ENCODE measurements around the gene GRHPR.

GRHPR gene

DNA sequence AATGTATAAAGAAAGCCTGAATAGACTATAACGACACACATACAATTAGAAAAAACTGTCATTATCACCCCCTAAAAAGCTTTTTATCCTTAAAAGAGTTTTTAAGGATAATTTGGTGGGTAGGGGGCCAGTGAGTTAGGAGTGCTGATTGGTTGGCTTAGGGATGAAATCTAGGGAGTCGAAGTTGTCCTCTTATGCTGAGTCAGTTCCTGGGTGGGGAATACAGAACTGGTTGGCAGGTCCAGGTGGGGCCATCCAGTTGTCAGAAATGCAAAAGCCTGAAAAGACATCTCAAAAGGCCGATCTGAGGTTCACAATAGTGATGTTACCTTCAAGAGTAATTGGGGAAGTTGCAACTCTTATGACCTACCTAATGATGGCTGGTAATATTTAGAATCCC is 29.1 kb downstream of the GRHPR start:
- peaks cover 95% of the 10 kb centered on the region for H3K79me2 ChIP-seq (ENCODE audit: insufficient read depth, low read length)
- H3K36me3 ChIP-seq (ENCODE audit: low read length) = no peaks in the 10 kb centered on the region; the same call in 1 of the 2 replicates
- H3K4me3 ChIP-seq (ENCODE audit: insufficient read depth, low read length, poor library complexity, severe bottlenecking) = no peak overlapping the region
- no peaks in the 10 kb centered on the region for H3K9me3 ChIP-seq (ENCODE audit: insufficient read depth, low read length)
- no peak overlapping the region for H3K9ac ChIP-seq (ENCODE audit: low read length)
- H3F3A ChIP-seq (ENCODE audit: insufficient read depth) = no peaks in the 10 kb centered on the region
- no peak overlapping the region for H3K27ac ChIP-seq (ENCODE audit: low read depth, low read length)
- H3K4me2 ChIP-seq (ENCODE audit: low read depth, low read length, poor library complexity, severe bottlenecking) = no peak overlapping the region
- TF ChIP-seq EZH2phosphoT487 (conservative IDR thresholded peaks at IDR 0.05; ENCODE audit: low read length) = no peak
- TF ChIP-seq, protein P1, sequence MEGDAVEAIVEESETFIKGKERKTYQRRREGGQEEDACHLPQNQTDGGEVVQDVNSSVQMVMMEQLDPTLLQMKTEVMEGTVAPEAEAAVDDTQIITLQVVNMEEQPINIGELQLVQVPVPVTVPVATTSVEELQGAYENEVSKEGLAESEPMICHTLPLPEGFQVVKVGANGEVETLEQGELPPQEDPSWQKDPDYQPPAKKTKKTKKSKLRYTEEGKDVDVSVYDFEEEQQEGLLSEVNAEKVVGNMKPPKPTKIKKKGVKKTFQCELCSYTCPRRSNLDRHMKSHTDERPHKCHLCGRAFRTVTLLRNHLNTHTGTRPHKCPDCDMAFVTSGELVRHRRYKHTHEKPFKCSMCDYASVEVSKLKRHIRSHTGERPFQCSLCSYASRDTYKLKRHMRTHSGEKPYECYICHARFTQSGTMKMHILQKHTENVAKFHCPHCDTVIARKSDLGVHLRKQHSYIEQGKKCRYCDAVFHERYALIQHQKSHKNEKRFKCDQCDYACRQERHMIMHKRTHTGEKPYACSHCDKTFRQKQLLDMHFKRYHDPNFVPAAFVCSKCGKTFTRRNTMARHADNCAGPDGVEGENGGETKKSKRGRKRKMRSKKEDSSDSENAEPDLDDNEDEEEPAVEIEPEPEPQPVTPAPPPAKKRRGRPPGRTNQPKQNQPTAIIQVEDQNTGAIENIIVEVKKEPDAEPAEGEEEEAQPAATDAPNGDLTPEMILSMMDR (IDR thresholded peaks at IDR 0.05; ENCODE audit: insufficient read depth, low read length, poor library complexity, severe bottlenecking) = no peak
- peaks cover 15% of the 10 kb centered on the region; the same call in 1 of the 2 replicates for H4K20me1 ChIP-seq (ENCODE audit: low read depth, low read length)
- H3K9me2 ChIP-seq (replicated peaks; ENCODE audit: insufficient read depth, low read length) = no peaks in the 10 kb centered on the region
- no peaks in the 10 kb centered on the region for H3K27me3 ChIP-seq (ENCODE audit: low read length)
- H2AFZ ChIP-seq (ENCODE audit: low read depth, low read length, severe bottlenecking) = no peak overlapping the region

DNA sequence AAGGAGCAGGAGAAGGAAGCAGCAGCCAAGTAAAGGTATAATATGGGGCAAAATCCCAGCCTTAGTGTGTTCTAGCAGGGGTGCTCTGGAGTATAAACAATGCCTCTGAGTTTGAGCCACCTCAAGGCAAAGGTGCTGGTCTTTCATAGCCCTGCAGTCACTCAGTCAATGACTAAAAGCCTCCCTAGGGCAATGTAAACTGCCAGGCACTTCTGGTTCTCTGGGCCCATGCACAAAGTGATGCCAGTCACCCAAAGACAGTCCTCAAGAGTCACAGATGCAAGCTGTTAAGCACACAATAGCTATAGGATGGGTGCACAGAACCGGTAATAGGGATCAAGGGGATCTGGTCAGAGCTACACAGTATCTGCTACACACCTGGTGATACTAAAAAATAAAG is 30.1 kb downstream of the GRHPR start:
- no peaks in the 10 kb centered on the region; the same call in 1 of the 2 replicates for H3K36me3 ChIP-seq (ENCODE audit: low read length)
- no peak overlapping the region for H3K27ac ChIP-seq (ENCODE audit: low read depth, low read length)
- H4K20me1 ChIP-seq (ENCODE audit: low read depth, low read length) = peaks cover 14% of the 10 kb centered on the region; the same call in 1 of the 2 replicates

DNA sequence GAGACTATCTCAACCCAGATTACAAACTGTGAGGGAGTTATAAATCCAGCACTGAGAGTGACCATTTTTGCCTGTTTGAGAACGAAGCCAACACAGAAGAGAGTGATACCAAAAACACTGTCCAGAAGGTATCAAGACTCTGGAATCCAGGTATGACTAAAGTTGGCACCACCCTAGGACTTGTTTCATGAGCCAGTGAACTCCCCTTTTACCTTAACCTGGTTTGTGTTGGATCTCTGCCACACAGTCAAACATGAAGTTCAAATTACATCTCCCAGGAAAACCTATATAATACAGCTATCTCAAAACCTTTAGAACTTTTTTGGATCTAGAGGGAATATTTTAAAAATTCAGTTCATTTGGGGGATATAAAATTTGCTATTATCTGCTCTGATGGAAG is 31.3 kb downstream of the GRHPR start:
- Histone ChIP-seq H4K20me1 (ENCODE audit: low read depth, low read length) (peaks cover 14% of the 10 kb centered on the region; the same call in 1 of the 2 replicates), H3K27ac (ENCODE audit: low read depth, low read length) (no peak overlapping the region), H2AFZ (ENCODE audit: low read depth, low read length, severe bottlenecking) (no peak overlapping the region), H3K9me3 (ENCODE audit: insufficient read depth, low read length) (no peaks in the 10 kb centered on the region), H3K9me2 (replicated peaks; ENCODE audit: insufficient read depth, low read length) (no peaks in the 10 kb centered on the region), H3K27me3 (ENCODE audit: low read length) (no peaks in the 10 kb centered on the region), H3K79me2 (ENCODE audit: insufficient read depth, low read length) (peaks cover 96% of the 10 kb centered on the region), H3K4me3 (ENCODE audit: insufficient read depth, low read length, poor library complexity, severe bottlenecking) (no peak overlapping the region), H3K4me2 (ENCODE audit: low read depth, low read length, poor library complexity, severe bottlenecking) (no peak overlapping the region), H3K36me3 (ENCODE audit: low read length) (peaks cover 4% of the 10 kb centered on the region; the same call in 1 of the 2 replicates), H3F3A (ENCODE audit: insufficient read depth) (peaks cover 5% of the 10 kb centered on the region; the same call in 1 of the 2 replicates), H3K9ac (ENCODE audit: low read length) (no peak overlapping the region)
- TF ChIP-seq, protein P1 (IDR thresholded peaks at IDR 0.05; ENCODE audit: insufficient read depth, low read length, poor library complexity, severe bottlenecking) = no peak
- TF ChIP-seq EZH2phosphoT487 (conservative IDR thresholded peaks at IDR 0.05; ENCODE audit: low read length) = no peak

More for the DNA sequence above, 30.1 kb downstream of the GRHPR start:
- no peak overlapping the region for H3K4me2 ChIP-seq (ENCODE audit: low read depth, low read length, poor library complexity, severe bottlenecking)
- no peaks in the 10 kb centered on the region for H3F3A ChIP-seq (ENCODE audit: insufficient read depth)
- peaks cover 95% of the 10 kb centered on the region for H3K79me2 ChIP-seq (ENCODE audit: insufficient read depth, low read length)
- H3K9ac ChIP-seq (ENCODE audit: low read length) = no peak overlapping the region
- no peaks in the 10 kb centered on the region for H3K27me3 ChIP-seq (ENCODE audit: low read length)
- no peak overlapping the region for H2AFZ ChIP-seq (ENCODE audit: low read depth, low read length, severe bottlenecking)
- H3K4me3 ChIP-seq (ENCODE audit: insufficient read depth, low read length, poor library complexity, severe bottlenecking) = no peak overlapping the region
- H3K9me2 ChIP-seq (replicated peaks; ENCODE audit: insufficient read depth, low read length) = no peaks in the 10 kb centered on the region
- H3K9me3 ChIP-seq (ENCODE audit: insufficient read depth, low read length) = no peaks in the 10 kb centered on the region
- no peak for TF ChIP-seq EZH2phosphoT487 (conservative IDR thresholded peaks at IDR 0.05; ENCODE audit: low read length)
- TF ChIP-seq, protein P1 (IDR thresholded peaks at IDR 0.05; ENCODE audit: insufficient read depth, low read length, poor library complexity, severe bottlenecking) = no peak
